ENCODE measurements around the gene IFI30. TPM values are rescaled to one million over a fixed set of nuclear protein-coding genes. Genes with fewer than 3 reads are reported as not detected.

IFI30 gene
- total RNA-seq, 1 experiment from 2014 or later, result 35.8 TPM

DNA sequence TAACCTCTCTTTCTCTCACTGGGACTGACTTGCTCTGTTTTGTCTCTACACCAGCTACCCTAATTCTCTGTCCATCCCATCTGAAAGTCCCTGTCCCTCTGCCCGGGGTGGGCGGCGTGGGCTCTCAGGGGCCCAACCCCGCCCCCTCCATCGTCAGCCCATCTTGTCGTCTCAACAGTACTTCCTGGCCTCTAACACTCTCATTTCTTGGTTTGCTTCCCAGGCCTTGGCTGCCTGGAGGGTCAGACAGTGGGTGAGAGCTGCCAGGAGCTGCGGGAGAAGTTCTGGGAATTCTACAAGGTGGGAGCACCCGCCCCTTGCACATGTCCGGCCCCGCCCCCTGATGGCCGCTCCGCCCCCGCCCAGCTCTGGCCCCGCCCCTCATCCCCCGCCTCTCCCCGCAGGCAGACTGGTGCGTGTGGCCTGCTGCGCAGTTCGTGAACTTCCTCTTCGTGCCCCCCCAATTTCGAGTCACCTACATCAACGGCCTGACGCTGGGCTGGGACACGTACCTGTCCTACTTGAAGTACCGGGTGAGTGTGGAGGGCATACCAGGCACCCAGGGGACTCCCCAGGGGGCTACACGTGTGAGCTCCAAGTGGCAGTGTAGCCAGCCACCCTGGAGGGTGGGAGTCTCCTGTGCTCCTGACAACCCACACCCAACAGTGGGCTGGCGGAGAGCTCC, 21.1 kb downstream of the IFI30 start:
- intact Hi-C loops (cut with micrococcal nuclease; ENCODE audit: unreplicated experiment), result loop anchor here (5.0 kb wide), 3 partner anchors 58 to 218 kb away; partner anchors contain the start of gene PGPEP1
- Histone ChIP-seq H3K27ac (no peak overlapping the region), H3K4me2 (peak overlapping the region; percentile 79), H4K20me1 (ENCODE audit: insufficient read depth) (no peaks in the 10 kb centered on the region), H3K27me3 (ENCODE audit: insufficient read depth, low read depth) (no peaks in the 10 kb centered on the region), H2AFZ (no peak overlapping the region), H3K9me3 (ENCODE audit: insufficient read depth, low read depth) (no peaks in the 10 kb centered on the region), H3K9me2 (ENCODE audit: insufficient read depth) (no peaks in the 10 kb centered on the region), H3K79me2 (ENCODE audit: low read depth) (peaks cover 12% of the 10 kb centered on the region), H3K36me3 (ENCODE audit: low read depth) (no peaks in the 10 kb centered on the region), H3F3A (ENCODE audit: insufficient read depth, low read depth) (peaks cover 32% of the 10 kb centered on the region), H3K4me1 (replicated peaks; ENCODE audit: insufficient read depth) (peaks cover 16% of the 10 kb centered on the region), H3K4me3 (peak overlapping the region; percentile 90; the same call in 1 of the 2 replicates)
- DNase-seq, result no peak
- POLR2A ChIA-PET (ENCODE audit: unreplicated experiment), result no interaction called here
- TF ChIP-seq, protein P1, sequence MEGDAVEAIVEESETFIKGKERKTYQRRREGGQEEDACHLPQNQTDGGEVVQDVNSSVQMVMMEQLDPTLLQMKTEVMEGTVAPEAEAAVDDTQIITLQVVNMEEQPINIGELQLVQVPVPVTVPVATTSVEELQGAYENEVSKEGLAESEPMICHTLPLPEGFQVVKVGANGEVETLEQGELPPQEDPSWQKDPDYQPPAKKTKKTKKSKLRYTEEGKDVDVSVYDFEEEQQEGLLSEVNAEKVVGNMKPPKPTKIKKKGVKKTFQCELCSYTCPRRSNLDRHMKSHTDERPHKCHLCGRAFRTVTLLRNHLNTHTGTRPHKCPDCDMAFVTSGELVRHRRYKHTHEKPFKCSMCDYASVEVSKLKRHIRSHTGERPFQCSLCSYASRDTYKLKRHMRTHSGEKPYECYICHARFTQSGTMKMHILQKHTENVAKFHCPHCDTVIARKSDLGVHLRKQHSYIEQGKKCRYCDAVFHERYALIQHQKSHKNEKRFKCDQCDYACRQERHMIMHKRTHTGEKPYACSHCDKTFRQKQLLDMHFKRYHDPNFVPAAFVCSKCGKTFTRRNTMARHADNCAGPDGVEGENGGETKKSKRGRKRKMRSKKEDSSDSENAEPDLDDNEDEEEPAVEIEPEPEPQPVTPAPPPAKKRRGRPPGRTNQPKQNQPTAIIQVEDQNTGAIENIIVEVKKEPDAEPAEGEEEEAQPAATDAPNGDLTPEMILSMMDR (conservative IDR thresholded peaks at IDR 0.05), result no peak
- TF ChIP-seq EZH2 (IDR thresholded peaks at IDR 0.05; ENCODE audit: low read depth), result no peak
- no TSS peak for BruUV-seq (replicated peaks)
- CTCF ChIA-PET, result interaction anchor here (0.6 kb wide), 1 partner anchor 50 kb away, joined by 3 read pairs; no protein-coding TSS in a partner anchor

DNA sequence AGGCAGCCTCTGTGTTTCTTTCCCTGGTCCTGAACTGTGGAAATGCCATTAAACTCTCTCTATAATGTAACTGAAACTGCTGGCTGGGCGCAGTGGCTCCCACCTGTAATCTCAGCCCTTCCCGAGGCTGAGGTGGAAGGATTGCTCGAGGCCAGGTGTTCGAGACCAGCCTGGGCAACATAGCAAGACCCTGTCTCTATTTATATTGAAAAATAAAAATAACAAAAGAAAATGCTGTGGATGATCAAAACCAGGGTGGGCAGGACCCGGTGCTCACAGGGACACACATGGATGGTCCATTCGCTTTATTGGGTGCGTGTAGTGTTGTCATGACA, 22.9 kb downstream of the IFI30 start:
- Histone ChIP-seq H3K4me2 (no peak overlapping the region), H3K9me2 (ENCODE audit: insufficient read depth) (no peaks in the 10 kb centered on the region), H3K9me3 (ENCODE audit: insufficient read depth, low read depth) (no peaks in the 10 kb centered on the region), H4K20me1 (ENCODE audit: insufficient read depth) (no peaks in the 10 kb centered on the region), H3K4me3 (no peak overlapping the region), H3K27me3 (ENCODE audit: insufficient read depth, low read depth) (no peaks in the 10 kb centered on the region), H3K79me2 (ENCODE audit: low read depth) (peaks cover 12% of the 10 kb centered on the region), H2AFZ (no peak overlapping the region), H3F3A (ENCODE audit: insufficient read depth, low read depth) (peaks cover 17% of the 10 kb centered on the region), H3K4me1 (replicated peaks; ENCODE audit: insufficient read depth) (peaks cover 10% of the 10 kb centered on the region), H3K27ac (no peak overlapping the region), H3K36me3 (ENCODE audit: low read depth) (no peaks in the 10 kb centered on the region)
- CTCF ChIA-PET, result no interaction called here
- TF ChIP-seq EZH2 (IDR thresholded peaks at IDR 0.05; ENCODE audit: low read depth), result no peak
- TF ChIP-seq, protein P1 (conservative IDR thresholded peaks at IDR 0.05), result no peak
- no peak for DNase-seq
- intact Hi-C loops (cut with micrococcal nuclease; ENCODE audit: unreplicated experiment), result no loop called here
- POLR2A ChIA-PET (ENCODE audit: unreplicated experiment), result no interaction called here
- BruUV-seq (replicated peaks), result no TSS peak

DNA sequence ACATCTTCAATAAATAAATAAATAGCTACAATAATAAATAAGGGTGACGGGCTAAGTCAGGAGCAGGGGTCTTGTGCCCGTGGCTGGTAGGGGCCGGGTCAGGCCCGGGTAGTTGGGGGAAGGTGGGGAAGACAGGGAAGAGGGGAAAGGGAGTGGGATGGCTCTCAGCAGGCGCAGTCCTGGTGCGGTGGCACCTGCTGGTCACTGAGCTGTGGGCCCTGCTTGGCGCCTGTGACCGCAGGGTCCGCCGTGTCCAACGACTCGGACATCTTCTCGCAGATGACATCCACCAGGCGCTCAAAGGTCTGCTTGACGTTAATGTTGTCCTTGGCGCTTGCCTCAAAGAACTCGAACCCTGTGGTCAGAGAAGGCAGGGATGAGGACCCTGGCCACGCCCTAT, 23.7 kb downstream of the IFI30 start:
- intact Hi-C loops (cut with micrococcal nuclease; ENCODE audit: unreplicated experiment), result no loop called here
- no peak overlapping the region for H3K27ac ChIP-seq
- H4K20me1 ChIP-seq (ENCODE audit: insufficient read depth), result no peaks in the 10 kb centered on the region
- peaks cover 7% of the 10 kb centered on the region for H3K4me1 ChIP-seq (replicated peaks; ENCODE audit: insufficient read depth)
- H3K79me2 ChIP-seq (ENCODE audit: low read depth), result peaks cover 12% of the 10 kb centered on the region
- no peak overlapping the region for H3K4me3 ChIP-seq
- no peaks in the 10 kb centered on the region for H3K27me3 ChIP-seq (ENCODE audit: insufficient read depth, low read depth)
- H3K9me3 ChIP-seq (ENCODE audit: insufficient read depth, low read depth), result no peaks in the 10 kb centered on the region
- no peak for DNase-seq
- ChIA-PET CTCF (no interaction called here), POLR2A (ENCODE audit: unreplicated experiment) (interaction anchor here (0.8 kb wide), 1 partner anchor 196 kb away, joined by 3 read pairs; no protein-coding TSS in a partner anchor)
- H3K36me3 ChIP-seq (ENCODE audit: low read depth), result no peaks in the 10 kb centered on the region
- H3K4me2 ChIP-seq, result no peak overlapping the region
- BruUV-seq (replicated peaks), result no TSS peak
- TF ChIP-seq EZH2 (IDR thresholded peaks at IDR 0.05; ENCODE audit: low read depth), result no peak
- TF ChIP-seq, protein P1 (conservative IDR thresholded peaks at IDR 0.05), result no peak
- H2AFZ ChIP-seq, result no peak overlapping the region
- no peaks in the 10 kb centered on the region for H3K9me2 ChIP-seq (ENCODE audit: insufficient read depth)
- H3F3A ChIP-seq (ENCODE audit: insufficient read depth, low read depth), result peaks cover 9% of the 10 kb centered on the region
